ENCODE results near the gene SIRT2. TPM values are rescaled to one million over a fixed set of nuclear protein-coding genes. Genes with fewer than 3 reads are reported as not detected.

The SIRT2 gene
- total RNA-seq, 2 experiments from 2014 or later: 60.8 to 67.8 TPM

GRCh38 chr19:38850976-38851621 is 48.3 kb downstream of the SIRT2 start:
- H3K9me3 Mint-ChIP-seq: no peaks in the 10 kb centered on the region
- Histone ChIP-seq H3K27ac (ENCODE audit: low read depth in 1 of 2, low read length in 2 of 2) (peak overlapping the region; percentile 92 to 95), H3K27me3 (ENCODE audit: control insufficient read depth in 1 of 2, insufficient read depth in 2 of 2, low read length in 2 of 2) (no peaks in the 10 kb centered on the region), H3K36me3 (ENCODE audit: insufficient read depth, low read length) (peaks cover 26% of the 10 kb centered on the region), H3K9me3 (ENCODE audit: control insufficient read depth in 1 of 2, insufficient read depth in 1 of 2, low read length in 2 of 2) (no peaks in the 10 kb centered on the region), H3K4me1 (ENCODE audit: insufficient read depth, low read length) (peaks cover 54% of the 10 kb centered on the region), H3K4me3 (ENCODE audit: low read length) (peak overlapping the region; percentile 76)
- peaks cover 60% of the 10 kb centered on the region for H3K36me3 Mint-ChIP-seq (ENCODE audit: low read depth)
- ChIA-PET CTCF (interaction anchor here (0.9 to 3.2 kb wide), 2 partner anchors 79 to 81 kb away, joined by 3 to 11 read pairs; partner anchors contain the start of genes MRPS12 and SARS2), POLR2A (interaction anchor here (0.6 to 9.1 kb wide), 14 partner anchors 10 to 585 kb away, joined by 3 to 170 read pairs (median 8); partner anchors contain the start of genes ACTN4, CATSPERG, ECH1 and FAM98C)
- intact Hi-C loops (cut with DNase I, micrococcal nuclease): loop anchor here (1.0 to 2.0 kb wide), 5 partner anchors 9 to 79 kb away; partner anchors contain the start of genes ECH1 (in 1 of the 2), MRPS12 (in 1 of the 2), NFKBIB (in 1 of the 2) and SARS2 (in 1 of the 2)
- DNase-seq (peak in 8 of 14 experiments; percentile 20 to 77 (median 42)), ATAC-seq (ENCODE audit: poor library complexity) (no peak)
- TF ChIP-seq CTCF (IDR thresholded peaks at IDR 0.05): no peak
- H3K4me1 Mint-ChIP-seq (ENCODE audit: low read depth): peaks cover 52% of the 10 kb centered on the region
- H3K4me3 Mint-ChIP-seq: peak overlapping the region; percentile 98
- H3K27ac Mint-ChIP-seq: peak overlapping the region; percentile 97
- H3K27me3 Mint-ChIP-seq: no peaks in the 10 kb centered on the region

GRCh38 chr19:38850436-38850975 is 48.9 kb downstream of the SIRT2 start:
- DNase-seq (peak in 11 of 14 experiments; percentile 96 to 100 (median 98)), ATAC-seq (ENCODE audit: poor library complexity) (peak; percentile 74)
- H3K9me3 ChIP-seq (ENCODE audit: control insufficient read depth in 1 of 2, insufficient read depth in 1 of 2, low read length in 2 of 2): no peaks in the 10 kb centered on the region
- peaks cover 32% of the 10 kb centered on the region for H3K36me3 ChIP-seq (ENCODE audit: insufficient read depth, low read length)
- H3K27me3 Mint-ChIP-seq: no peaks in the 10 kb centered on the region
- H3K27ac ChIP-seq (ENCODE audit: low read depth in 1 of 2, low read length in 2 of 2): peak overlapping the region; percentile 92 to 95
- H3K4me3 ChIP-seq (ENCODE audit: low read length): peak overlapping the region; percentile 76
- peaks cover 60% of the 10 kb centered on the region for H3K4me1 ChIP-seq (ENCODE audit: insufficient read depth, low read length)
- TF ChIP-seq CTCF (IDR thresholded peaks at IDR 0.05): no peak
- H3K9me3 Mint-ChIP-seq: no peaks in the 10 kb centered on the region
- intact Hi-C loops (cut with DNase I, micrococcal nuclease): loop anchor here (1.0 to 2.0 kb wide), 5 partner anchors 8 to 80 kb away; partner anchors contain the start of genes ECH1 (in 1 of the 2), MRPS12 (in 1 of the 2), NFKBIB (in 1 of the 2) and SARS2 (in 1 of the 2)
- H3K27me3 ChIP-seq (ENCODE audit: control insufficient read depth in 1 of 2, insufficient read depth in 2 of 2, low read length in 2 of 2): no peaks in the 10 kb centered on the region
- peaks cover 58% of the 10 kb centered on the region for H3K4me1 Mint-ChIP-seq (ENCODE audit: low read depth)
- H3K36me3 Mint-ChIP-seq (ENCODE audit: low read depth): peaks cover 66% of the 10 kb centered on the region
- peak overlapping the region; percentile 98 for H3K4me3 Mint-ChIP-seq
- peak overlapping the region; percentile 97 for H3K27ac Mint-ChIP-seq
- ChIA-PET POLR2A (interaction anchor here (0.6 to 9.1 kb wide), 13 partner anchors 9 to 515 kb away, joined by 3 to 170 read pairs (median 11); partner anchors contain the start of genes ACTN4, CATSPERG, ECH1 and FAM98C), CTCF (interaction anchor here (0.9 to 3.2 kb wide), 2 partner anchors 80 to 81 kb away, joined by 3 to 11 read pairs; partner anchors contain the start of genes MRPS12 and SARS2)

GRCh38 chr19:38849860-38850435 is 49.5 kb downstream of the SIRT2 start, which contains the start of gene HNRNPL:
HNRNPL (minus strand) TSS chr19:38849986; CDS start chr19:38849966, 20 bp downstream.
- Mint-ChIP-seq H3K27ac (peak within 1 kb of the TSS; percentile 97), H3K9me3 (no peaks in the 10 kb centered on the region), H3K36me3 (ENCODE audit: low read depth) (peaks cover 72% of the 10 kb centered on the region), H3K4me1 (ENCODE audit: low read depth) (peaks cover 63% of the 10 kb centered on the region), H3K4me3 (peak within 1 kb of the TSS; percentile 98), H3K27me3 (no peaks in the 10 kb centered on the region)
- Histone ChIP-seq H3K4me1 (ENCODE audit: insufficient read depth, low read length) (peaks cover 66% of the 10 kb centered on the region), H3K36me3 (ENCODE audit: insufficient read depth, low read length) (peaks cover 38% of the 10 kb centered on the region), H3K27ac (ENCODE audit: low read depth in 1 of 2, low read length in 2 of 2) (peak within 1 kb of the TSS; percentile 95 to 97), H3K27me3 (ENCODE audit: control insufficient read depth in 1 of 2, insufficient read depth in 2 of 2, low read length in 2 of 2) (no peaks in the 10 kb centered on the region), H3K4me3 (ENCODE audit: low read length) (peak within 1 kb of the TSS; percentile 76), H3K9me3 (ENCODE audit: control insufficient read depth in 1 of 2, insufficient read depth in 1 of 2, low read length in 2 of 2) (no peaks in the 10 kb centered on the region)
- intact Hi-C loops (cut with DNase I, micrococcal nuclease): loop anchor here (1.0 to 10.0 kb wide), 6 partner anchors 8 to 115 kb away; partner anchors contain the start of genes ECH1 (in 2 of the 2), MRPS12 (in 1 of the 2), NFKBIB (in 1 of the 2) and SARS2 (in 1 of the 2)
- POLR2A ChIA-PET: interaction anchor here (0.6 to 9.1 kb wide), 28 partner anchors 9 to 558 kb away, joined by 3 to 170 read pairs (median 7); partner anchors contain the start of genes ACTN4, CATSPERG, ECH1 and EIF3K
- ATAC-seq (ENCODE audit: poor library complexity): peak; percentile 69
- CTCF ChIA-PET: interaction anchor here (1.2 to 1.8 kb wide), 3 partner anchors 18 to 80 kb away, joined by 3 to 5 read pairs (median 4); partner anchors contain the start of gene ECH1
- peak; percentile 98 to 100 (median 99) for DNase-seq
- peak; percentile 16 for TF ChIP-seq CTCF (IDR thresholded peaks at IDR 0.05)

Measured in CD4-positive, alpha-beta T cell (primary cell).